ENCODE data around the gene CBFA2T3. TPM values are rescaled to one million over a fixed set of nuclear protein-coding genes. Genes with fewer than 3 reads are reported as not detected.

The CBFA2T3 gene
- total and polyA plus RNA-seq, 2 of the 8 experiments (the other 6 are each of a cell fraction or from before 2014, with no cell fraction given) = 0.51 to 1.3 TPM

GRCh38 chr16:88988980-88989811, 12.2 kb upstream of the CBFA2T3 start:
- no peak for FAIRE-seq
- TF ChIP-seq SRF (IDR thresholded peaks at IDR 0.05; ENCODE audit: low read depth, low read length) (no peak), RAD21 (IDR thresholded peaks at IDR 0.05 in 1 of 2, conservative IDR thresholded peaks at IDR 0.05 in 1 of 2; ENCODE audit: low read depth in 2 of 2, low read length in 2 of 2) (no peak), CBX8 (IDR thresholded peaks at IDR 0.05; ENCODE audit: borderline replicate concordance, low read depth, low read length) (no peak), TBP (IDR thresholded peaks at IDR 0.05; ENCODE audit: low read depth, low read length) (no peak), TEAD4 (IDR thresholded peaks at IDR 0.05; ENCODE audit: low read depth, low read length) (no peak), SP4 (IDR thresholded peaks at IDR 0.05; ENCODE audit: low read length) (no peak), PHF8 (conservative IDR thresholded peaks at IDR 0.05; ENCODE audit: low read depth, low read length) (no peak), TAF1 (IDR thresholded peaks at IDR 0.05; ENCODE audit: low read depth, low read length) (no peak), SP1 (IDR thresholded peaks at IDR 0.05; ENCODE audit: low read depth, low read length) (no peak), KDM4A (IDR thresholded peaks at IDR 0.05; ENCODE audit: low read depth, low read length, severe bottlenecking) (no peak)
- TF ChIP-seq, protein P1, sequence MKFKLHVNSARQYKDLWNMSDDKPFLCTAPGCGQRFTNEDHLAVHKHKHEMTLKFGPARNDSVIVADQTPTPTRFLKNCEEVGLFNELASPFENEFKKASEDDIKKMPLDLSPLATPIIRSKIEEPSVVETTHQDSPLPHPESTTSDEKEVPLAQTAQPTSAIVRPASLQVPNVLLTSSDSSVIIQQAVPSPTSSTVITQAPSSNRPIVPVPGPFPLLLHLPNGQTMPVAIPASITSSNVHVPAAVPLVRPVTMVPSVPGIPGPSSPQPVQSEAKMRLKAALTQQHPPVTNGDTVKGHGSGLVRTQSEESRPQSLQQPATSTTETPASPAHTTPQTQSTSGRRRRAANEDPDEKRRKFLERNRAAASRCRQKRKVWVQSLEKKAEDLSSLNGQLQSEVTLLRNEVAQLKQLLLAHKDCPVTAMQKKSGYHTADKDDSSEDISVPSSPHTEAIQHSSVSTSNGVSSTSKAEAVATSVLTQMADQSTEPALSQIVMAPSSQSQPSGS (IDR thresholded peaks at IDR 0.05; ENCODE audit: low read length) = no peak

More at GRCh38 chr16:88988980-88989811, 12.2 kb upstream of the CBFA2T3 start:
- CTCF ChIA-PET (ENCODE audit: partially characterized antibody) = interaction anchor here (0.6 to 1.8 kb wide), 6 partner anchors 12 to 176 kb away, joined by 3 to 6 read pairs (median 3); no protein-coding TSS in a partner anchor
- Histone ChIP-seq H3K9ac (replicated peaks in 1 of 4; ENCODE audit: extremely low read depth in 1 of 4, low read depth in 3 of 4, low read length in 3 of 4) (no peak overlapping the region), H3K79me1 (ENCODE audit: low read depth, low read length) (no peaks in the 10 kb centered on the region), H3K27me3 (replicated peaks in 1 of 4; ENCODE audit: control insufficient read depth in 3 of 4, extremely low read depth in 1 of 4, insufficient read depth in 3 of 4, low read length in 3 of 4) (no peaks in the 10 kb centered on the region), H3K36me3 (ENCODE audit: control insufficient read depth in 2 of 4, insufficient read depth in 4 of 4, low read length in 3 of 4) (no peaks in the 10 kb centered on the region), H3K23me2 (ENCODE audit: low read depth, low read length) (no peaks in the 10 kb centered on the region), H3K23ac (ENCODE audit: insufficient read length) (no peak overlapping the region), H3K4me3 (ENCODE audit: extremely low read depth in 1 of 4, insufficient read depth in 2 of 4, low read depth in 3 of 4, low read length in 4 of 4) (no peak overlapping the region), H3K4me1 (replicated peaks in 1 of 4; ENCODE audit: control insufficient read depth in 3 of 4, insufficient read depth in 4 of 4, low read length in 3 of 4) (peaks cover 0 to 14% (median 11%) of the 10 kb centered on the region in 4 experiments; a peak in 6 of 7 replicates), H3K56ac (replicated peaks; ENCODE audit: insufficient read length, low read depth, low read length) (no peak overlapping the region), H3K9me3 (ENCODE audit: insufficient read depth in 2 of 2, low read depth in 1 of 2, low read length in 1 of 2) (no peaks in the 10 kb centered on the region), H2BK15ac (ENCODE audit: low read length) (no peak overlapping the region; the same call in 1 of the 2 replicates), H3K27ac (ENCODE audit: low read depth, low read length) (no peak overlapping the region), H3K4me2 (ENCODE audit: insufficient read depth in 1 of 2, low read depth in 2 of 2, low read length in 2 of 2) (no peak overlapping the region), H4K91ac (replicated peaks; ENCODE audit: insufficient read length, low read length) (no peak overlapping the region), H3K79me2 (ENCODE audit: control insufficient read depth in 1 of 2, insufficient read depth in 2 of 2, low read length in 2 of 2) (no peaks in the 10 kb centered on the region), H4K20me1 (replicated peaks in 1 of 2; ENCODE audit: control insufficient read depth in 1 of 2, insufficient read depth in 2 of 2, low read length in 2 of 2) (no peaks in the 10 kb centered on the region), H4K5ac (ENCODE audit: insufficient read length, low read depth, low read length) (no peak overlapping the region), H2BK12ac (ENCODE audit: low read depth, low read length) (no peak overlapping the region), H2BK5ac (ENCODE audit: low read depth, low read length) (no peak overlapping the region), H3K4ac (replicated peaks; ENCODE audit: insufficient read length, low read depth, low read length) (no peak overlapping the region), H2AK5ac (ENCODE audit: low read depth, low read length) (no peak overlapping the region; the same call in 1 of the 2 replicates), H3K18ac (ENCODE audit: extremely low read depth, low read length) (no peak overlapping the region), H4K8ac (ENCODE audit: extremely low read depth, insufficient read depth, low read length) (peak overlapping the region; percentile 42), H2BK20ac (ENCODE audit: low read length) (no peak overlapping the region), H2BK120ac (replicated peaks; ENCODE audit: low read depth, low read length) (no peak overlapping the region), H3K14ac (ENCODE audit: insufficient read length) (no peak overlapping the region), H2AFZ (ENCODE audit: low read length) (no peak overlapping the region)
- 92% methylated on average over 21 of the region's 44 CpGs; no CpG with 5 or more reads in 1 of the 2 experiments for WGBS, 2 experiments (ENCODE audit: extremely low coverage in 1 of 2, insufficient coverage in 1 of 2, insufficient read length in 1 of 2, insufficient replicate concordance in 2 of 2, low coverage in 1 of 2, low lambda C conversion rate in 2 of 2, missing lambda C conversion rate in 1 of 2)
- DNase-seq (ENCODE audit: low read depth in 1 of 2, low spot score in 2 of 2) = no peak
- POLR2A ChIA-PET (ENCODE audit: partially characterized antibody) = interaction anchor here (1.5 to 1.7 kb wide), 2 partner anchors 108 to 246 kb away, joined by 3 read pairs; no protein-coding TSS in a partner anchor
